Fibroblast of lung (primary cell): ENCODE measurements around the gene ATP13A1.

Experiments used
- CTCF ChIP-seq, 2 donors: IDR thresholded peaks in 1 of 2; conservative IDR thresholded peaks in 1 of 2; 1 replicate in 1 of 2; 2 replicates in 1 of 2; pipeline ENCODE4 v1.5.1; 2011 to 2012; ENCODE audit warnings: low read length in 2 of 2, control low read depth in 1 of 2, inconsistent platforms in 1 of 2, low read depth in 1 of 2, mild to moderate bottlenecking in 1 of 2
- EZH2 ChIP-seq: IDR thresholded peaks from 2 replicates; pipeline ENCODE4 v1.5.1; 2012; ENCODE audit warnings: low read length, control low read depth, mild to moderate bottlenecking; ENCODE audit errors: missing control alignments

GRCh38 chr19:19636573-19637185, 26.8 kb downstream of the ATP13A1 start:
- TF ChIP-seq EZH2 = no peak
- TF ChIP-seq CTCF (conservative IDR thresholded peaks at IDR 0.05 in 1 of 2, IDR thresholded peaks at IDR 0.05 in 1 of 2; ENCODE audit: low read depth in 1 of 2, low read length in 2 of 2) = no peak
